SK-N-MC (cell line): ENCODE data around the gene CEP250.

Experiments
- EZH2 ChIP-seq: fragments of 200-600 bp; sonication (generic); IDR thresholded peaks from one replicate; pipeline ENCODE4 v1.6.1; 2017; ENCODE audit warnings: antibody characterized with exemption
- POLR2AphosphoS5 ChIP-seq: IDR thresholded peaks from 2 replicates; pipeline ENCODE4 v1.6.1; 2012; ENCODE audit warnings: mild to moderate bottlenecking, low read depth, low read length, borderline replicate concordance

- TF ChIP-seq EZH2, result no peak
- no peak for TF ChIP-seq POLR2AphosphoS5
These were observed 74.2 kb downstream of the CEP250 start, which contains the start of gene C20orf173 for GRCh38 chr20:35529552-35529951.
